Measurements from ENCODE around the gene LPO. TPM values are rescaled to one million over a fixed set of nuclear protein-coding genes. Genes with fewer than 3 reads are reported as not detected.

Gene LPO
- total RNA-seq, 2 donors from 2014 or later: not detected

- Mint-ChIP-seq H3K9me3 (no peaks in the 10 kb centered on the region), H3K36me3 (ENCODE audit: low read depth) (no peaks in the 10 kb centered on the region), H3K4me1 (no peaks in the 10 kb centered on the region), H3K27ac (no peak overlapping the region), H3K4me3 (no peak overlapping the region), H3K27me3 (ENCODE audit: insufficient read depth) (peaks cover 95% of the 10 kb centered on the region)
- peak; percentile 85 for DNase-seq
- 28% methylated on average over 4 of the region's 4 CpGs; no CpG with 5 or more reads in 1 of the 2 experiments for WGBS, 2 experiments (ENCODE audit: insufficient coverage in 1 of 2, insufficient read length in 1 of 2)
- TF ChIP-seq, protein P1, sequence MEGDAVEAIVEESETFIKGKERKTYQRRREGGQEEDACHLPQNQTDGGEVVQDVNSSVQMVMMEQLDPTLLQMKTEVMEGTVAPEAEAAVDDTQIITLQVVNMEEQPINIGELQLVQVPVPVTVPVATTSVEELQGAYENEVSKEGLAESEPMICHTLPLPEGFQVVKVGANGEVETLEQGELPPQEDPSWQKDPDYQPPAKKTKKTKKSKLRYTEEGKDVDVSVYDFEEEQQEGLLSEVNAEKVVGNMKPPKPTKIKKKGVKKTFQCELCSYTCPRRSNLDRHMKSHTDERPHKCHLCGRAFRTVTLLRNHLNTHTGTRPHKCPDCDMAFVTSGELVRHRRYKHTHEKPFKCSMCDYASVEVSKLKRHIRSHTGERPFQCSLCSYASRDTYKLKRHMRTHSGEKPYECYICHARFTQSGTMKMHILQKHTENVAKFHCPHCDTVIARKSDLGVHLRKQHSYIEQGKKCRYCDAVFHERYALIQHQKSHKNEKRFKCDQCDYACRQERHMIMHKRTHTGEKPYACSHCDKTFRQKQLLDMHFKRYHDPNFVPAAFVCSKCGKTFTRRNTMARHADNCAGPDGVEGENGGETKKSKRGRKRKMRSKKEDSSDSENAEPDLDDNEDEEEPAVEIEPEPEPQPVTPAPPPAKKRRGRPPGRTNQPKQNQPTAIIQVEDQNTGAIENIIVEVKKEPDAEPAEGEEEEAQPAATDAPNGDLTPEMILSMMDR (conservative IDR thresholded peaks at IDR 0.05): no peak
- peaks cover 92% of the 10 kb centered on the region for H3K27me3 ChIP-seq (ENCODE audit: control insufficient read depth, insufficient read depth, low read length, poor library complexity, severe bottlenecking)
- H3K27ac ChIP-seq (ENCODE audit: low read depth, low read length): no peak overlapping the region
- no peak overlapping the region for H3K4me3 ChIP-seq (ENCODE audit: low read length)
- H3K4me1 ChIP-seq (ENCODE audit: control insufficient read depth, insufficient read depth, low read length): no peaks in the 10 kb centered on the region
- H3K36me3 ChIP-seq (ENCODE audit: control insufficient read depth, insufficient read depth, low read length): no peaks in the 10 kb centered on the region
- H3K9ac ChIP-seq (ENCODE audit: extremely low read depth, low read length, poor library complexity, severe bottlenecking): no peak overlapping the region
- H3K9me3 ChIP-seq (ENCODE audit: control insufficient read depth, low read length): no peaks in the 10 kb centered on the region
Observed at GRCh38 chr17:58242171-58242784, 3.9 kb downstream of the LPO start.

GRCh38 chr17:58244963-58245362 lies 6.6 kb downstream of the LPO start:
- H3K9me3 Mint-ChIP-seq: peaks cover 3% of the 10 kb centered on the region
- no peak overlapping the region for H3K4me3 ChIP-seq (ENCODE audit: low read length)
- no peaks in the 10 kb centered on the region for H3K36me3 ChIP-seq (ENCODE audit: control insufficient read depth, insufficient read depth, low read length)
- no peak overlapping the region for H3K27ac Mint-ChIP-seq
- no peaks in the 10 kb centered on the region for H3K9me3 ChIP-seq (ENCODE audit: control insufficient read depth, low read length)
- H3K27me3 ChIP-seq (ENCODE audit: control insufficient read depth, insufficient read depth, low read length, poor library complexity, severe bottlenecking): peaks cover 92% of the 10 kb centered on the region
- no peaks in the 10 kb centered on the region for H3K36me3 Mint-ChIP-seq (ENCODE audit: low read depth)
- no peak overlapping the region for H3K4me3 Mint-ChIP-seq
- H3K4me1 Mint-ChIP-seq: no peaks in the 10 kb centered on the region
- peaks cover 96% of the 10 kb centered on the region for H3K27me3 Mint-ChIP-seq (ENCODE audit: insufficient read depth)
- no peaks in the 10 kb centered on the region for H3K4me1 ChIP-seq (ENCODE audit: control insufficient read depth, insufficient read depth, low read length)
- H3K27ac ChIP-seq (ENCODE audit: low read depth, low read length): no peak overlapping the region
- TF ChIP-seq, protein P1 (conservative IDR thresholded peaks at IDR 0.05): no peak
- H3K9ac ChIP-seq (ENCODE audit: extremely low read depth, low read length, poor library complexity, severe bottlenecking): no peak overlapping the region
- WGBS, 2 experiments (ENCODE audit: insufficient coverage in 1 of 2, insufficient read length in 1 of 2): 91% methylated on average over 5 to 6 of the region's 6 CpGs
- no peak for DNase-seq

DNA sequence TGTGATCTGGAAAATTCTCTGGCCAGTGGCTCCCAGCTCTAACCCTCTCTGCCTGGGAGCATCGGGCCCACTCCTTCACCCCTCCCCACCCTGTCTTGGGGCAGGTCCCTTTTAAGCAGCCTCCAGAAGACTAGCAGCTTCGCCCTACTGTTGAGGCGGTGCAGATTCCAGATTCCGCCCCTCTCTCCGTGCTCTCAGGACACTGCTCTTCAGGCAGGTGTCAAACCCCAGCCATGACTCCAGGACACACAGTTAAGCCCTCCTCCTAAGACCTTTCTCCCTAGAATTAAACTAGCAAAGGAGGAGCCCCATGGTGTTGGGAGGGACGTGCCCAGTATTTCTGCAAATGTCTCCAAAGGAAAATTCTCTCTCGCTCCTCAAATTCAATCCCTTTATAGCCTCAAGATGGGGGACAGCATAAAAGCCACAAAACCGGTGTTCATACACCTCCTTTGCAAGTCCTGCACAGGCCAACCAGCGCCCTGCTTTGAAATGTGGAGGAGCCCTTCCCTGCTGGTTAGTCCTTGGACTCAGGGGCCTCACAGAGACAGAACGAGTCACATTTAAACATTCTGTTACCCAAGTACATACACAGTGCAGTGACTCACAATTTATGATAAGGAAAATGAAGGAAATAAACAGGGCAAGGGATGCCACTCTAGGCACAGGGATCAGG lies 7.2 kb downstream of the LPO start:
- Mint-ChIP-seq H3K27me3 (ENCODE audit: insufficient read depth) (peaks cover 96% of the 10 kb centered on the region), H3K4me3 (no peak overlapping the region), H3K27ac (no peak overlapping the region), H3K9me3 (peaks cover 9% of the 10 kb centered on the region), H3K4me1 (no peaks in the 10 kb centered on the region), H3K36me3 (ENCODE audit: low read depth) (no peaks in the 10 kb centered on the region)
- WGBS, 2 experiments (ENCODE audit: insufficient coverage in 1 of 2, insufficient read length in 1 of 2): 78 to 82% methylated on average over 4 to 10 of the region's 10 CpGs
- H3K9me3 ChIP-seq (ENCODE audit: control insufficient read depth, low read length): no peaks in the 10 kb centered on the region
- no peak overlapping the region for H3K27ac ChIP-seq (ENCODE audit: low read depth, low read length)
- no peaks in the 10 kb centered on the region for H3K36me3 ChIP-seq (ENCODE audit: control insufficient read depth, insufficient read depth, low read length)
- peaks cover 92% of the 10 kb centered on the region for H3K27me3 ChIP-seq (ENCODE audit: control insufficient read depth, insufficient read depth, low read length, poor library complexity, severe bottlenecking)
- TF ChIP-seq, protein P1 (conservative IDR thresholded peaks at IDR 0.05): no peak
- DNase-seq: peak; percentile 45
- H3K9ac ChIP-seq (ENCODE audit: extremely low read depth, low read length, poor library complexity, severe bottlenecking): no peak overlapping the region
- no peak overlapping the region for H3K4me3 ChIP-seq (ENCODE audit: low read length)
- no peaks in the 10 kb centered on the region for H3K4me1 ChIP-seq (ENCODE audit: control insufficient read depth, insufficient read depth, low read length)

Data from endodermal cell (in vitro differentiated cells).